CD4-positive, alpha-beta T cell (primary cell): ENCODE results near the gene HLA-A. TPM values are rescaled to one million over a fixed set of nuclear protein-coding genes. Genes with fewer than 3 reads are reported as not detected.

Experiments
- ATAC-seq: fragments of 200-7000 bp; cut with Tn5 transposase; one replicate; pipeline ENCODE4 v1.10.0; 2022; ENCODE audit warnings: mild to moderate bottlenecking; ENCODE audit not compliant: poor library complexity
- CTCF ChIA-PET: fragments of 350-600 bp; sonication (Branson Sonifier 250); formaldehyde crosslinking; loops from one replicate; lab custom pipeline; 2021; ENCODE audit warnings: antibody characterized with exemption, inconsistent platforms; lab: Charles Lee
- POLR2A ChIA-PET: fragments of 350-600 bp; sonication (Branson Sonifier 250); formaldehyde crosslinking; loops from one replicate; lab custom pipeline; 2021; ENCODE audit warnings: antibody characterized with exemption, inconsistent platforms; lab: Charles Lee
- DNase-seq, 14 experiments: peaks; one replicate each; pipeline ENCODE4 v3.0.0-alpha.2; 2013 to 2020; ENCODE audit warnings: mixed read lengths in 2 of 14
- H3K27ac ChIP-seq, 2 donors: one replicate each; pipeline versions ENCODE4 v1.5.1 to v1.7.0; 2013; ENCODE audit warnings: low read length in 2 of 2, low read depth in 1 of 2, mild to moderate bottlenecking in 1 of 2
- H3K27me3 ChIP-seq, 2 experiments: 1 replicate in 1 of 2; 2 replicates in 1 of 2; pipeline versions ENCODE4 v1.6.1 to v1.7.0; 2013; ENCODE audit warnings: low read length in 2 of 2, control low read depth in 1 of 2, mild to moderate bottlenecking in 1 of 2, moderate library complexity in 1 of 2; ENCODE audit not compliant: insufficient read depth in 2 of 2, control insufficient read depth in 1 of 2
- H3K36me3 ChIP-seq: one replicate; pipeline ENCODE4 v1.6.1; 2013; ENCODE audit warnings: low read length, control low read depth; ENCODE audit not compliant: insufficient read depth
- H3K4me1 ChIP-seq: one replicate; pipeline ENCODE4 v1.6.1; 2013; ENCODE audit warnings: low read length, control low read depth; ENCODE audit not compliant: insufficient read depth
- H3K4me3 ChIP-seq: one replicate; pipeline ENCODE4 v1.5.1; 2013; ENCODE audit warnings: mild to moderate bottlenecking, low read length, moderate library complexity
- H3K9me3 ChIP-seq, 2 experiments: 1 replicate in 1 of 2; 2 replicates in 1 of 2; pipeline versions ENCODE4 v1.6.1 to v1.7.0; 2013; ENCODE audit warnings: low read length in 2 of 2, mild to moderate bottlenecking in 2 of 2, control low read depth in 1 of 2, moderate library complexity in 1 of 2; ENCODE audit not compliant: control insufficient read depth in 1 of 2, insufficient read depth in 1 of 2
- H3K27ac Mint-ChIP-seq: one replicate; pipeline ENCODE4 v1.8.0; 2020; ENCODE audit warnings: mixed read lengths
- H3K27me3 Mint-ChIP-seq: one replicate; pipeline ENCODE4 v1.8.0; 2021; ENCODE audit warnings: mixed read lengths
- H3K36me3 Mint-ChIP-seq: one replicate; pipeline ENCODE4 v1.8.0; 2021; ENCODE audit warnings: low read depth, mixed read lengths
- H3K4me1 Mint-ChIP-seq: one replicate; pipeline ENCODE4 v1.8.0; 2021; ENCODE audit warnings: low read depth, mixed read lengths
- H3K4me3 Mint-ChIP-seq: one replicate; pipeline ENCODE4 v1.8.0; 2020; ENCODE audit warnings: mild to moderate bottlenecking, mixed read lengths
- H3K9me3 Mint-ChIP-seq: one replicate; pipeline ENCODE4 v1.8.0; 2020; ENCODE audit warnings: mixed read lengths
- CTCF ChIP-seq: fragments of 200-600 bp; IDR thresholded peaks from one replicate; pipeline ENCODE4 v1.8.0; 2022; ENCODE audit warnings: antibody characterized with exemption, mild to moderate bottlenecking
- intact Hi-C, 2 experiments: fragments of 100-400 bp; cut with DNase I in 1 of 2; cut with micrococcal nuclease in 1 of 2; formaldehyde crosslinking; loops; one replicate each; pipeline versions ENCODE4 v1.15.1 to v1.9.0; 2023 to 2025; cut with DNase I, micrococcal nuclease
- total RNA-seq, 174 experiments: library from RNA in 2 of 174; stranded (reverse) in 2 of 174; gene quantifications; one replicate each; pipeline ENCODE4 v1.2.3 and lab custom pipeline; 2021 to 2026

Gene HLA-A
- total RNA-seq, 2 experiments from 2014 or later, result 1,767 to 1,801 TPM

- ATAC-seq (peak; percentile 64), DNase-seq (peak in 9 of 14 experiments; percentile 39 to 88 (median 66))
- H3K27ac Mint-ChIP-seq, result peak overlapping the region; percentile 82
- Histone ChIP-seq H3K9me3 (no peaks in the 10 kb centered on the region), H3K36me3 (no peaks in the 10 kb centered on the region), H3K4me3 (peak overlapping the region; percentile 56), H3K27me3 (no peaks in the 10 kb centered on the region), H3K27ac (peak overlapping the region; percentile 38 to 74), H3K4me1 (peaks cover 39% of the 10 kb centered on the region)
- peak overlapping the region; percentile 69 for H3K4me3 Mint-ChIP-seq
- H3K36me3 Mint-ChIP-seq, result no peaks in the 10 kb centered on the region
- TF ChIP-seq CTCF, result no peak
- H3K27me3 Mint-ChIP-seq, result no peaks in the 10 kb centered on the region
- ChIA-PET CTCF (interaction anchor here (1.0 to 2.9 kb wide), 8 partner anchors 10 to 213 kb away, joined by 3 to 28 read pairs (median 4); no protein-coding TSS in a partner anchor), POLR2A (interaction anchor here (0.9 to 7.8 kb wide), 12 partner anchors 10 to 257 kb away, joined by 3 to 141 read pairs (median 12); partner anchors contain the start of genes HLA-A, POLR1H and PPP1R11)
- H3K4me1 Mint-ChIP-seq, result peaks cover 39% of the 10 kb centered on the region
- intact Hi-C loops, result loop anchor here (1.0 to 10.0 kb wide), 7 partner anchors 23 to 259 kb away; partner anchors contain the start of genes HLA-A (in 1 of the 2) and HLA-F (in 1 of the 2)
- no peaks in the 10 kb centered on the region for H3K9me3 Mint-ChIP-seq
Observed at GRCh38 chr6:29965873-29966601, 23.7 kb downstream of the HLA-A start.

- Mint-ChIP-seq H3K27ac (peak overlapping the region; percentile 43), H3K4me1 (peaks cover 42% of the 10 kb centered on the region), H3K27me3 (peaks cover 11% of the 10 kb centered on the region), H3K9me3 (no peaks in the 10 kb centered on the region), H3K36me3 (no peaks in the 10 kb centered on the region), H3K4me3 (peak overlapping the region; percentile 57)
- Histone ChIP-seq H3K36me3 (no peaks in the 10 kb centered on the region), H3K4me3 (no peak overlapping the region), H3K4me1 (peaks cover 46% of the 10 kb centered on the region), H3K27me3 (no peaks in the 10 kb centered on the region), H3K27ac (no peak overlapping the region), H3K9me3 (no peaks in the 10 kb centered on the region)
- intact Hi-C loops, result loop anchor here (1.0 to 10.0 kb wide), 6 partner anchors 40 to 260 kb away; partner anchors contain the start of gene HLA-F (in 1 of the 2)
- peak in 3 of 14 experiments; percentile 42 to 47 (median 45) for DNase-seq
- ChIA-PET POLR2A (interaction anchor here (1.0 to 7.8 kb wide), 5 partner anchors 9 to 119 kb away, joined by 4 to 141 read pairs (median 4); partner anchors contain the start of gene HLA-A), CTCF (interaction anchor here (0.7 to 2.9 kb wide), 12 partner anchors 8 to 163 kb away, joined by 3 to 28 read pairs (median 4); partner anchors contain the start of gene POLR1H)
- no peak for ATAC-seq
- TF ChIP-seq CTCF, result peak; percentile 47
Observed at GRCh38 chr6:29967379-29968010, 25.2 kb downstream of the HLA-A start.

- no peak for DNase-seq
- no peak for TF ChIP-seq CTCF
- intact Hi-C loops, result loop anchor here (1.0 to 10.0 kb wide), 5 partner anchors 41 to 261 kb away; partner anchors contain the start of gene HLA-F (in 1 of the 2)
- no peak for ATAC-seq
- H3K9me3 ChIP-seq, result no peaks in the 10 kb centered on the region
- Mint-ChIP-seq H3K27me3 (peaks cover 17% of the 10 kb centered on the region), H3K9me3 (no peaks in the 10 kb centered on the region), H3K4me3 (no peak overlapping the region), H3K4me1 (peaks cover 42% of the 10 kb centered on the region), H3K27ac (no peak overlapping the region), H3K36me3 (no peaks in the 10 kb centered on the region)
- H3K36me3 ChIP-seq, result no peaks in the 10 kb centered on the region
- POLR2A ChIA-PET, result interaction anchor here (1.0 to 7.8 kb wide), 5 partner anchors 8 to 120 kb away, joined by 4 to 141 read pairs (median 4); partner anchors contain the start of gene HLA-A
- H3K4me1 ChIP-seq, result peaks cover 48% of the 10 kb centered on the region
- CTCF ChIA-PET, result interaction anchor here (0.7 to 2.9 kb wide), 12 partner anchors 8 to 163 kb away, joined by 3 to 28 read pairs (median 4); partner anchors contain the start of gene POLR1H
- H3K4me3 ChIP-seq, result no peak overlapping the region
- no peaks in the 10 kb centered on the region for H3K27me3 ChIP-seq
- no peak overlapping the region for H3K27ac ChIP-seq
Observed at GRCh38 chr6:29968130-29968529, 25.8 kb downstream of the HLA-A start.
